HG02763 (cell line): Measurements from ENCODE around the gene CHST10.
"Not testable (repeated sequence)": the region's sequence is repeated elsewhere in the genome, so short reads cannot be mapped to it uniquely, and the experiment has no call there.

ENCODE experiments used
- ATAC-seq: cut with Tn5 transposase; IDR thresholded peaks from one replicate; pipeline ENCODE4 v1.9.1; 2021; ENCODE audit warnings: mild to moderate bottlenecking, moderate library complexity; ENCODE audit not compliant: unreplicated experiment

CHST10 gene

DNA sequence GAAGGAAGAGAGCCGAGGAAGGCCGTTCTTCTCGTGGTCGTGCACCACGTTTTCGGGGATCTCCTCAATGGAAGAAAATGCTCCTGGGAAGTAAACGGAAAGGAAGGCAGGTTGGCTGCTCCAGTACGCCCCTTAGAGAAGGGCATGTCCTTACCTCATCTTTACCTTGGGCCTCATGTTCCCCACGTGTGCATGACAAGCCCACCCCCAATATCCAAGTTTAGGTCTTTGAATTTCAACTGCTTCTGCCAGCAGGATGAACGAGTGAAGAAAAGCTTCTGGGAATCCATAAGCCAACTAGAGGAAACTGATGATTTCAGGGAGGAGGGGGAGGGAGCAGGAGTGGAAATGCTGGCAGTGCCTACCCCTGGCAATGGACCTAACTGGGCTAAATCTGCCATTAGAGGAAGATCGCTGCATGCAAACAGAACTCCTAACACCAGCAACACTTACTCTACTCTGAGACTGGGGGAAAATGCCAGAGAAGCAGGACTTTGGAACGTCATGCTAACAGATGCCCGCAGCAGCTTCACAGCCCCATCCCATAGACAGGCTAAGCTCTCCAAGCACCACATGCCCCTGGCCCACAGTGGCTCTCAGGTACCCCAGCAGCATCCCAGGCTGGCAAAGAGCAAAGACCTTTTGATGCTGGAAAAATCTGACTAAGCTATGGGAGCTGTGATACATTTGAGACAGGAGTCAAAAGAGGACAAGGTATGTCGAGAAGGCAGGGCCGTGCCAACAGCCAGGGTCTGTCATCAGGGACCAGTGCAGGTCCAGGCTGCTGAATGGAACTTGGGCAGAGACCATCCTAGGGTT is 21.7 kb downstream of the CHST10 start:
- ATAC-seq = no peak

DNA sequence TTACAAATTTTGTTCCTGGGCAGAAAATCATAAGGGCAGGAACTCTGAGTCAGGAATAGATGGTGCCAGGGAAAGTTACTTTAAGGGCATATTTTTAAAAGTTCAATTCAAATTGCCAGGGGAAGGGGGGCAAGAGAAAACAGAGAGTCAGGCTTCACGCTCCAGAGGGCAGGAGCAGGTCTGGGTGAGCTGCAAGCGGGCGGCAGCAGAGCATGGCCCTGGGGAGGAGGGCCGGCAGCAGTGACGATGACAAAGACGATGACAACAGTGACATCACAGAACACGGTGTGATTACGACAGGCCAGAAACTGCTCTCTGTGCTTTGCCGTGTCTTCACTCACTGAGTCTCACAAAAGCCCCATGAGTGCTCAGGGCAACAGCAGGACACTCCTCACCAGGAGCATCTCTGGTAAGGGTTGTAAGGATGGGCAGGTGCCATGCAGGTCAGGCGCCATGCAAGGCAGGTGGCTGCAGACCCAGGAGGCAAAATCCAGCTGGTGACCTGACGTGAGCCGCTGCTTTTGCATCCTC is 23.3 kb downstream of the CHST10 start:
- peak; percentile 40 for ATAC-seq

DNA sequence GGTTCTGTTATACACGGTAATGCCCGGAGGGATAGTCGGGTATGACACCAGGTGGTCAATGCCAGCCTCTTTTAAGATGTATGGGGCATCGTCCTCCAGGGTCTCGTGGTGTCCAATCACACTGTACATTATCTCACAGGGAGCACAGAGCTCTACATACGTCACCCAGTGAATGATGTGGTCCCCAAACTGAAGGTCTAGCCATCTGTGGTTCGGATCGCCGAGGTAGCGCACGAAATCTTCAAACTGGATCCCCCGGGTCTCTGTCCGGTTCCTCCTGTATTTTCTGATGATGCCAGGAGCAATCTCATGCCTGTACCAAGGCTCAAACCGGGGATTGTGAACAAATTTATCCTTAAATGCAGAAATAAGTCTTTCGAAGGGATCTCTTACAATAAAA is 24.1 kb downstream of the CHST10 start:
- no peak for ATAC-seq

DNA sequence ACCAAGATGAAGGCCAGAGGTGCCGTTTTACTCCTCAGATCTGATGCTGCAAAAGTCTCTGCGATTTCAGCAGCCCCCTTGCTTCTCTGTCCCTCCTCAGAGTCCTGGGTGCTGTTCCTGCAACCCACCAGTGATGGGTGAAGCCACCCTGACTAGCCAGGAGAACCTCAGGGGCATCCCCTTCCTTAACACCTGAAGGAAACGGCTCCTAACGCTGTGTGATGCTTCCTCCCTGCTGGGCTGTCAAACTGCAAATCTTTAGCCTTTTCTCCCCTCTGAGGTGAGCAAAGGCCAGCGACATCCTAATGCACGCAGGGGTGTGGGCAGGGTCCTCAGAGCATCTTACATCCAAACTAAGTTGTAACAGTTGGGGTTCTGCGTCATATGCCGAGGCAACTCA is 24.8 kb downstream of the CHST10 start:
- ATAC-seq = no peak

DNA sequence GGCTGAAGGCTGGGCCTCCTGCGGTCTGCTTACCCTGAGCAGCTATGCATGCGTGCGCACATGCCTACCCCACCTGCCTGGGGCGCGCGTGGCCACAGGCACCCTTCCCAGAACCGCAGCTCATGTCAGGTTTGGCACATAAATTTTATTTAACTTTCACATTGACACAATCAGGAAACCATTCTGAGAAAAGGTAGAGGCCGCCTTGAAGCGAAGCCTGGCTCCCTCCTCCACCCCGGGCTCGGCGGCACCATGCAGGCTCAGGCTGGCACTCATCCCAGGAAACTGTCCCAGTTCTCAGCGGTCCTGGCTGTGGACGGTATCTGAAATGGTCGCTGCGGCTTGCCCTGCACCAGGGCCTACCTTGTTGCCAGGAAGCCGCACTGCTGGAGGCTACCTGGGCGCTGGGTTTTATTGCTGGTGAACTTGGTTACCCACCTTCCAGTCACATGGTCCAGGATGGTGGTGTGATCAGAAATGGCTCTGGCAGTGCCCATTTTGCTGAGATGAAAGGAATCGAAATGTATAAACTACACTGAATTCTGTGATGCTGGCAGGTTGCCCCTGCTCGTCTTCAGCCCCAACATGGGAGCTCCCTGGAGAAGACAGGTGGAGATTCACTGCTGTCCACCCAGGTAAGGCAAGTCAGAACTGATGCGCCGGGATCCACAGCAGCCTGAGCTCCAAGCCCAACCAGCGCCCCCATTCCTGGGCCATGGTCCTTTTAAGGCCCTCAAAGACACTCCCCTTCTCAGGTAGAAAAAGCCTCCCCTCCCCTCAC is 25.5 kb downstream of the CHST10 start:
- no peak for ATAC-seq

DNA sequence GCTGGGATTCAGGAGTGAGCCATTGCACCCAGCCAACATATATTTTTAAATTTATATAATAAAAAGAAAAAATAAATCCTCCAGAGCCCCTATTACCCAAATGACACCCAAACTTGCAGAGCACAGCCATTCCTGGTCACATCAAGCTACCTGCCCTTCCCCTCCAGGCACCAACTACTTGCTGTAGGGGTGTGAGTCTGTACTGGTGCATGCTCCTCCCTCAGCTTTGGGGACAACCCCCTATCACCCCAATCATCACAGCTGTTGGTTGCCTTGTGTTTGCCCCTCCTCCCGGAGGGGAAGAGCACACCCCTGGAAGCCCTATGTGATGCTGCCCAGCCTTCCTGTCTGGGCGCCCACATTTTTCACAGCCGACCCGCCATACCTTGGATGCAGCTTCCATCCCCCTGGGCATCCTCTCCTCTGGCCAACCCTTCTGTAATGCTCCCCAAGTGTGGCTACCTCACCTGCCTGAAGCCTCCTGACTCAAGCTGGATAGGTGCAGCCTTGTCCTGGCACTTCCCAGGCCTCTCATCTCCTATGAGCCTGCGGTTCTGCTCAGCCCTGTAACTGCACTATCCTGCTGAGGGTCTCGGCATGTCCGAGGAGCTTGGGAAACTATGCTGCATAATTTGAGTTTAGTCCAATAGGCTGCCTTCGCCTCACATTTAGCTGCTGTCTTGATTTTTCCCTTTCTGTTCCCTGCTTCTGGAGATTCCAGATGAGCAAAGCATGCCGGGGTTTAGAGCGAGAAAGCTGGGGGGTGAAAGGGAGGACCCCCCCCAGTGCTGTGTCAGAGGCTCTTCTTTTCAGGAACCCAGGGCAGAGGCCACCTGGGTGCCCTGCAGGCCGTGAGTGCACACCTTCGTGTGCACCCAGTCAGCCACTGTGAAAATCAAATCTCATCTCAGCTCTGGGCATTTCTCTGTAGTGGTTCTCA is 27.2 kb downstream of the CHST10 start:
- ATAC-seq = no peak

DNA sequence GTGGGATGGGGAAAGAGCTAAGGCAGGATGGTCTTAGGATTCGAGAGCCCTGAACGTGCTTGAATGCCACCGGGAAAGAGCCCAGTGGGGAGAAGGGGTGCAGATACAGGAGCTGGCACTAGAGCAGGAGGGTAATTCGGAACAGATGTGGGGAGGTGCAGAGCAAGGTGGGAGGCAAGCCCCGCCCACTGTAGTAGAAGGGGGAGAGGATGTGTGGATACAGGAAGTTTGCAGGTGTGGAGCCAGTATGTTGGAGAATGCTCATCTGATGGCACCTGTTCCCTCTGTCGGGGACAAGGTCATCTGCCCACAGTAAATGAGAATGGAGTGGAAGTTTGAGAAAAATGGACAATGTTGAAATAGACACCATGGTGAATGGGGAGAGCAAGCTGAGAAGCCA is 28.8 kb downstream of the CHST10 start:
- no peak for ATAC-seq

DNA sequence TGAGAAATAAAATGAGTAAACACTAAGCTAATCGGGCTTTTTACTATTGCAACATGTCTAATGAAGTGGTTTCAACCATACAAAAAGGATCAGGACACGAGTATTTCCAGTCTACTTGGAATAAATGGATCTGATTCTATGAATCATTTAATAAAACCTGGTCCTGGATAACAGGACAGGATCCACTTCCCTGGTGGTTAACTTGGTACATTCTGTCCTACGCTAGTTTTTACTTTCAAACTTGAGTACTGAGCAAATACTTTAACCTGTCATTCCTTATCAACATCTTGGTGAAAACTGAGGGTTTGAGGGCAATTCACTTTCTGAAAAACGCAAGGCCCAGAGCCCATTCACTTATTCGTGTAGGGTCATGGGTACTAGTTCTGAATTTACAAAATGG is 33.5 kb downstream of the CHST10 start:
- ATAC-seq = no peak

DNA sequence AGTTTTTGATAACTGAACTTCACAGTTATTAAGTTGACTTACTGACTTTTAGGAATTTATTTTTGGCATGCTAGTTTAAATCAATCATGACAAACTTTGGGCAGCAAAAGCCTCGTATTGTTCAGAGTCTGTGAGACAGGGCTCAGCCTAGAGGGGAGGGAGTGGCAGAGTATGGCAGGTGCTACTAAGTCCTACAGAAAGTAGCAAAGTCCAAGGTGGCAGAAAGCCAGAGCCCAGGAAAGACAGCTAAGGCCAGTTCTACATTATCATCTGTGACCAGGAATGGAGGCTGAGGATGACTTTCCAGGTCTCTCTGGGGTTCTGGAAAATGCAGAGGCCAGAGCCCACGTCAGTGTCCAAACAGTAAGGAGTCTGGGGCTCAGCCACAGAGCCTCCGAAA is 34.2 kb downstream of the CHST10 start:
- ATAC-seq = no peak

DNA sequence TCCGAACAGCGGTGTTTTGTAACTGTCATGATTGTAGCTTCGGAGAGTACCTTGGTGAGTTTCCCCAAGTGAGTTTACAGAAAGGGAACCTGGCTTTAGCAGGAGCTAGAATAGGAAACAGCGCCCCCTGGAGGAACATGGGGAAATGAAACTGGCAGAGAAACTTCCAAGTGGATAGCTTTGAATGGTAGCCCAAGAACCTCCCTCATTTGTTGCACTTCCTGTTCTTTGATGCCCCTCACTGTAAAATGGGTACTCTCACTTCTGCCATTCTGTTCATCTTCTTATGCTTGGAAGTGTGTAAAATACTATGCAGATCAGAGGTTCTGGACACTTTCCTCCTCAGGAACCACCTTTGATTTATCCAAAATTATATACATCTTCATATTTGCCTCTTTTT is 36.2 kb downstream of the CHST10 start:
- no peak for ATAC-seq

DNA sequence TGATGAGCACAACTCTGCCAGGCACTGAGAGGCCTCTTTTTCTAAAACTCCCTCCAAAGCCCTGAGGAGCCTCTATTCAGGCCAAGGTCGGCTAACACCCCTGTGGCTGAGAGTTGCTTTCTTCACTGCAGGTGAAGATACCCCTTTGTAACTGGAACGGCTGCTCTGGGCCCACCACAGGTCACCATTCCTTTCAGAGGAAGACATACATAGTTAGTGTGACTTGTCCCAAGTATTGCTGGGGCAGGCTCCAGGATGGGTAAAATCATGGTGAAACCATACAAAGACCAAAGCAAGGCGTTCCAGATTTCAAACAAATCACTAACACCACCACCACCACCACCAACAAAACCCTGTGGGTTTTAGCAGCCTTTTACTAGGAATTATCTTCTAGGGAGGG is 36.8 kb downstream of the CHST10 start:
- ATAC-seq = no peak

DNA sequence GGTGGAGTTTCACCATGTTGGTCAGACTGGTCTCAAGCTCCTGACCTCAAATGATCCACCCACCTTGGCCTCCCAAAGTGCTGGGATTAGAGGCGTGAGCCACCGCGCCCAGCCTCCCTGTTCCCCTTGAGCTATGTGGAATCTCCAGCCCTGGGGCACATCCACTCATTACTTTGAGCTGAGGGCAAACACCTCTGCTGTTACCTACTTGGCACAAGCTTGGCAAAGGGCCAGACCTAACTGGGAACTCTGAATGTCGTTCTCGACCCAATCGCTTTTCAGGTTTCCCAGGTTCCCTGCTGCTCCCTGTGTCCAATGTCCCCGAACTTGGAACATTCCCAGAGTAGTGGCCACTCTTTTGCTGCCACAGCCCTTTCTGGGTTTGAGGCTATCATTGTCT is 40.6 kb downstream of the CHST10 start:
- ATAC-seq = no peak

DNA sequence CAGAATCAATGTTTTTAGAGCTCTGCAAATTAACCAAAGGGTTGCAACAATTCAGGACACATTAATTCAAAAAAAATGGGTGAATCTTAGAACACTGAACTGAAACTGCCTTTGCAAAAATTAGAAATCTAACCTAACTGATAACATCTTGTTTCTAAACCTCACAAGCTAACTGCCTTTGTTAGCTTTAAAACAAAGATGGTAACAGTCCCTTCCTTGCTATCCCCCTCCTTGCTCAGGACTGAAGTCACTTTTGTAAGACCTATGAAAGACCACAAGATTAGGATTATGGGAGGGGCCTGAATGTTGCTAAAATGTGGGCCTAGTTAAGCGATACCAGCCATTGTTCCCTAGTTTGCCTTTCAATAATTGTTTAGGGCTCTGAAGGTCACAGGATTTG is 50.3 kb downstream of the CHST10 start:
- ATAC-seq = no peak

DNA sequence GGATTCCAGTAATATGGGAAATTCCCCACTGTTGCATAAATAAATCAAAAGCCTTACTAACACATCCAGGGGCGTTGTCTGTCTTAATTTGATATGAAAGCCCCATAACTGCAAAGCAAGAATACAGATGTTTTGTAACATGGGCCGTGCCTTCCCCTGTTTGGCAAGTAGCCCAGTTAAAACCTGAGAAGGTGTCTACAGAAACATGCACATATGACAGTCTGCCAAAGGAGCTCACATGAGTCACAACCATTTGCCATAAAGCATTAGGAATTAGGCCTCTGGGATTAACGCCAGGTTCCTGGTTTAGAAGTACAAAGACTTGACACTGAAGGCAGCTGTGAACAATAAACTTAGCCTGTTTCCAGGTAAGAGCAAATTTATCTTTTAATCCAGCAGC is 52.0 kb downstream of the CHST10 start:
- no peak for ATAC-seq

DNA sequence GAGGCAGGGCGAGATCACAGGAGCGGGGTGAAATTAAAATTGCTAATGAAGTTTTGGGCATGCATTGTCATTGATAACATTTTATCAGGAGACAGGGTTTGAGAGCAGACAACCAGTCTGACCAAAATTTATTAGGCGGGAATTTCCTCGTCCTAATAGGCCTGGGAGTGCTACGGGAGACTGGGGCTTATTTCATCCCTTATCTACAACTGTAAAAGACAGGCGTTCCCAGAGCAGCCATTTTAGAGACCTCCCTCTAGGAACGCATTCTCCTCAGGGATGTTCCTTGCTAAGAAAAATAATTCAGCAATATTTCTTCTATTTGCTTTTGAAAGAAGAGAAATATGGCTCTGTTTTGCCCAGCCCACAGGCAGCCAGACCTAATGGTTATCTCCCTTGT is 55.2 kb downstream of the CHST10 start:
- ATAC-seq = not testable (repeated sequence)

DNA sequence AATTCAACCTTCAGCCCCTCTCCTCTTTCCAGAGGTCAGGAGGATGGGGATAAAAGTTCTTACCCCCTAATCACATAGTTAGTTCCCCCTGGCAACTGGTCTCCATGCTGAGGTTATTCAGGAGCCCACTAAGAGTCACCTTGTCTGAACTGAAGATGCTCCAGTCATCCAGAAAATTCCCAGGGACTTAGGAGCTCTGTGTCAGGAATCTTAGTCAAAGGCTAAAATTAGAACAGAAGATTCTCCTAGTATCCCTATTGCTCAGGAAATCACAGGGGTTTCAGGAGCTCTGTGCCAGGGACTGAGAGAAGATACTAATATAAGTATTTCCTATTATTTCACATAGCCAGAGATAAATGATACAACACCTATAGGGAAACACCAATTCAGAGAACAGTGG is 57.9 kb downstream of the CHST10 start:
- no peak for ATAC-seq

DNA sequence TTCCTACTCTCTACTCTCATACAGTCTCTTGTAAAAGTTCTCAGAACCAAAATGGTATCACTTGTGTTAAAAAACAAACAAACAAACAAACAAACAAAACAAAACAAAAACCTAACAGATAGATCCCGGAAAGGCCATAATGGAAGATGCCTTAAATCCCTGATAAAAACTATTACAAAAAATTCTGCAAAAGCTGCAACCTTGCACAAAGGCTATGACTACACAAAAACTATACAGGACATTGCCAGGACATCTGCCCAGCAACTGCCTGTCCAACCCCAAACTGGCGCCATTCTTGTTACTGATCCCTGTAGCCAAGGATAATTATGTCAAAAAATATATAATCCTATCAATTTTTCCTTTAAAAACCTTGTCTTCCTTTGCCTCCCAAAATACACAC is 58.9 kb downstream of the CHST10 start:
- no peak for ATAC-seq

DNA sequence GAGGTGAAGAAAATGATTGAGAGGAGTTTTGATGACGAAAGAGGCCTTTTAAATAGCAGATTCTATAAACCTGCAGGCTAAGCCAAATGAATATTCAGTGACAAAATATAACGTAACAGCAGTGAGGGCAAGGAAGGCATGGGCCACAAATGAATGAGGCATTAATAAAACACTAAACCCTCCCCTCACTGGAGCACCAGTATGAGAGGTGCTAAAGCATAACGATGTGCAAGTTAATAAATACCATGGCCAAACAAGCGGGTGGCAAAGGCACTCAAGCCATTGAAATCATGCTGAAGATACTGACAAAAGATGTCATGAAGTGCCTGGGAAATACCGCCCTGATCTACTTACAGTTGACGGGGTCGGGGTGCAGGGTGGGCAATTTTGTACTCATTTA is 64.9 kb downstream of the CHST10 start:
- ATAC-seq = no peak

DNA sequence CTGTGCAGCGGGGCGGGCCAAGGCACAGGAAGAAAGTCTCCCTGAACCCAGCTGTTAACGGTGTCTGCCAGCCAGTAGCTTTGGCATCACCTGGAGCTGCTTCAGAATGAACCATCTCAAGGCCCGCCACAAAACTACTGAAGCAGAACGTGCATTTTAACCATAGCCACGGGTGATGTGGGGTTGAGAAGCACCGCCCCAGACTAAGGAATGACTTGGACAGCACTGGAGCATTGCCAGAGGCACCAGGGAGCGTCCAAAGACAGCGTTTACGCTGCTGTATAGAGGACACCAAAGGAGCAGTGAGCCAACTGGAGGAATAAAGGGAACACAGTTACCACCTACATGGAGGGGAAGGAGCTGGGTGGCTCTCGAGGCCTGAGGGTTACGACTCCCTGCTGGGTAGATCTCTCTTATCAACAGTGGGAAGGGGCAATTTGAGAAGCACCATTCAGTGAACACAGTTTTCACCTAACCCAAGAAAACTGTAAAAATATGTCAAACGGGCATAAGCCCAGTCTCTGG is 66.7 kb downstream of the CHST10 start:
- ATAC-seq = no peak

DNA sequence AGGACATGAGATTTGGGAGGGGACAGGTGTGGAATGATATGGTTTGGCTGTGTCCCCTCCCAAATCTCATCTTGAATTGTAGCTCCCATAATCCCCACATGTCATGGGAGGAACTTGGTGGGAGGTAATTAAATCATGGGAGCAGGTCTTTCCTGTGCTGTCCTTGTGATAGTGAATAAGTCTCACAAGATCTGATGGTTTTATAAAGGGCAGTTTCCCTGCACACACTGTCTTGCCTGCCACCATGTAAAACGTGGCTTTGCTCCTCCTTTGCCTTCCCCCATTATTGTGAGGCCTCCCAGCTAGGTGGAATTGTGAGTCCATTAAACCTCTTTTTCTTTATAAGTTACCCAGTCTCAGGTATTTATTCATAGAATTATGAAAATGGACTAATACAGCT is 72.3 kb downstream of the CHST10 start:
- ATAC-seq = not testable (repeated sequence)

DNA sequence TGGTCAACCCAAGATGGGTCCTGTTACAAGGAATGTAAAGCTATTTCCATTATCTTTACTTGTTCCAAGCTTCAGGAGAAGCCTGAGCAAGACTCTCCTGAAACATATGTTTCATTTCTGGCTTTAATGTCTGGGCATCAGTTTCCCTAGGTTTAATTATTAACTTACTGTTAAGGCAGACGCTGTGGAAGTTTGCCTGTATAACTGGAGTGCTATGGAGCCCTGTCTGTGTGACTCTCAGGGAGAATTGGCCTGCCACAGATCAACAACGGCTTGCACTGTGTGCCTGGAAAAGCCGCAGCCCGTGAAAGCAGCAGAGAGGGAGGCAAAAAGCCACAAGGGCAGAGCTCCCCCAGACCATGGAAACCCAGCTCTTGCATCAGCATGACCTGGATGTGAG is 73.0 kb downstream of the CHST10 start:
- no peak for ATAC-seq
